ENCODE data around the gene G3BP1. TPM values are rescaled to one million over a fixed set of nuclear protein-coding genes. Genes with fewer than 3 reads are reported as not detected.

G3BP1 gene
- total and polyA plus RNA-seq, 3 donors from 2014 or later, result 112 to 115 (median 112) TPM

DNA sequence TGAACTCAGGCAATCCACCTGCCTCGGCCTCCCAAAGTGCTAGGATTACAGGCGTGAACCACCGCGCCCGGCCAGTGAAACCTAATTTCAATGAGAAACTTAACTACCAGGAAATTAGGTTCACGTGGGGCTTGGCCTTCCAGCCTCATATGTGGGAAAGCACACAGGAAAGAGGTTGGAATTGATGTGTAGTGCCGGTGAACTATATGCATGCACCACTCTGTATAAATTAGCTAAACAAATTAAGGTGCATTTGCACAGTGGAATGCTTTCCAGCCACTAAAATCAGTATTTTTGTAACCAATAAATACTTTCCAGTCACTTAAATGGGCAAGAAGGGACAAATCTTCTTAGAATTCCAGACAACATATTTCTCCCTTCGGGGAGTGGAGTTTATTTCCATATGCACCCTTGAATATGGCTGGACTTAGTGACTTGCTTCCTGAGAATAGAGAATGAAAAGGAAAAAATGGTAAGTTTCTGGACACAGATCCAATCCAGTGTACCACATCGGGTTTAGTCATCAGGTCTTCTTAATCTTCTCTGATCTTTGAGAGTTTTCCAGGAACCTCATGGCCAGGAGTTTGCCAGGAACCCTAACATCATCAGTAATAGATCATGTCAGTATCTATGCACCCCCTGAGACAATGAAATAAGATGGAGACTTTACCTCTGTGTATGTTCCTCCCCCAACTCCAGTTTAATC lies 38.2 kb upstream of the G3BP1 start:
- no peak for TF ChIP-seq POLR2A (IDR thresholded peaks at IDR 0.05)
- no peak for TF ChIP-seq CTCF (IDR thresholded peaks at IDR 0.05)
- H3K4me3 ChIP-seq, result no peak overlapping the region
- H3K4me1 ChIP-seq, result peaks cover 19% of the 10 kb centered on the region
- 92 to 93% methylated on average over 9 of the region's 9 CpGs for WGBS, 2 donors
- DNase-seq, result no peak
- H3K27me3 ChIP-seq, result no peaks in the 10 kb centered on the region
- H3K27ac ChIP-seq, result no peak overlapping the region
- H3K9me3 ChIP-seq, result no peaks in the 10 kb centered on the region
- H3K36me3 ChIP-seq (ENCODE audit: low read depth, missing control alignments), result no peaks in the 10 kb centered on the region
- intact Hi-C loops (cut with DNase I; ENCODE audit: low total_unique reads), result no loop called here

- no peaks in the 10 kb centered on the region for H3K36me3 ChIP-seq (ENCODE audit: low read depth, missing control alignments)
- intact Hi-C loops (cut with DNase I; ENCODE audit: low total_unique reads), result no loop called here
- H3K4me3 ChIP-seq, result no peak overlapping the region
- no peak for TF ChIP-seq CTCF (IDR thresholded peaks at IDR 0.05)
- TF ChIP-seq POLR2A (IDR thresholded peaks at IDR 0.05), result no peak
- WGBS, 2 donors, result 95 to 100% methylated on average over 3 of the region's 3 CpGs
- H3K27me3 ChIP-seq, result no peaks in the 10 kb centered on the region
- H3K9me3 ChIP-seq, result no peaks in the 10 kb centered on the region
- no peak for DNase-seq
- peaks cover 25% of the 10 kb centered on the region for H3K4me1 ChIP-seq
- no peak overlapping the region for H3K27ac ChIP-seq
These were observed 37.7 kb upstream of the G3BP1 start for GRCh38 chr5:151734064-151734408.

- no peak for DNase-seq
- TF ChIP-seq POLR2A (IDR thresholded peaks at IDR 0.05) (no peak), CTCF (IDR thresholded peaks at IDR 0.05) (no peak)
- WGBS, 2 donors, result 83 to 100% methylated on average over 1 of the region's 1 CpG
- Histone ChIP-seq H3K27me3 (no peaks in the 10 kb centered on the region), H3K4me3 (no peak overlapping the region), H3K27ac (no peak overlapping the region), H3K4me1 (peaks cover 41% of the 10 kb centered on the region), H3K9me3 (no peaks in the 10 kb centered on the region), H3K36me3 (ENCODE audit: low read depth, missing control alignments) (no peaks in the 10 kb centered on the region)
- intact Hi-C loops (cut with DNase I; ENCODE audit: low total_unique reads), result no loop called here
These were observed 36.1 kb upstream of the G3BP1 start for GRCh38 chr5:151735646-151736045.

GRCh38 chr5:151737431-151737830 lies 34.3 kb upstream of the G3BP1 start:
- Histone ChIP-seq H3K4me1 (peaks cover 50% of the 10 kb centered on the region), H3K36me3 (ENCODE audit: low read depth, missing control alignments) (no peaks in the 10 kb centered on the region), H3K9me3 (no peaks in the 10 kb centered on the region), H3K27ac (peak overlapping the region; percentile 2 to 71), H3K27me3 (no peaks in the 10 kb centered on the region), H3K4me3 (no peak overlapping the region)
- intact Hi-C loops (cut with DNase I; ENCODE audit: low total_unique reads), result no loop called here
- no peak for TF ChIP-seq POLR2A (IDR thresholded peaks at IDR 0.05)
- TF ChIP-seq CTCF (IDR thresholded peaks at IDR 0.05), result no peak
- DNase-seq, result no peak
- 66 to 73% methylated on average over 3 of the region's 3 CpGs for WGBS, 2 donors
